Measurements from ENCODE around the gene KRT78. TPM values are rescaled to one million over a fixed set of nuclear protein-coding genes. Genes with fewer than 3 reads are reported as not detected.

KRT78 gene
- total RNA-seq, 1 donor from 2014 or later: not detected

GRCh38 chr12:52828156-52828555, 20.6 kb downstream of the KRT78 start:
- no peak for TF ChIP-seq CTCF (conservative IDR thresholded peaks at IDR 0.05; ENCODE audit: low read depth, low read length)
- DNase-seq (ENCODE audit: low read depth): no peak
- H3K4me3 ChIP-seq (ENCODE audit: low read depth, low read length): no peak overlapping the region

GRCh38 chr12:52827499-52828090, 21.2 kb downstream of the KRT78 start:
- no peak for TF ChIP-seq CTCF (conservative IDR thresholded peaks at IDR 0.05; ENCODE audit: low read depth, low read length)
- H3K4me3 ChIP-seq (ENCODE audit: low read depth, low read length): no peak overlapping the region
- DNase-seq (ENCODE audit: low read depth): no peak

- peak; percentile 3 for TF ChIP-seq CTCF (conservative IDR thresholded peaks at IDR 0.05; ENCODE audit: low read depth, low read length)
- no peak overlapping the region for H3K4me3 ChIP-seq (ENCODE audit: low read depth, low read length)
- no peak for DNase-seq (ENCODE audit: low read depth)
Observed at GRCh38 chr12:52826611-52827498, 21.9 kb downstream of the KRT78 start.

GRCh38 chr12:52825961-52826360, 22.8 kb downstream of the KRT78 start:
- DNase-seq (ENCODE audit: low read depth): no peak
- H3K4me3 ChIP-seq (ENCODE audit: low read depth, low read length): no peak overlapping the region
- TF ChIP-seq CTCF (conservative IDR thresholded peaks at IDR 0.05; ENCODE audit: low read depth, low read length): no peak

GRCh38 chr12:52824741-52825410, 23.9 kb downstream of the KRT78 start:
- DNase-seq (ENCODE audit: low read depth): no peak
- no peak overlapping the region for H3K4me3 ChIP-seq (ENCODE audit: low read depth, low read length)
- no peak for TF ChIP-seq CTCF (conservative IDR thresholded peaks at IDR 0.05; ENCODE audit: low read depth, low read length)

- H3K4me3 ChIP-seq (ENCODE audit: low read depth, low read length): no peak overlapping the region
- no peak for TF ChIP-seq CTCF (conservative IDR thresholded peaks at IDR 0.05; ENCODE audit: low read depth, low read length)
- no peak for DNase-seq (ENCODE audit: low read depth)
Observed at GRCh38 chr12:52823761-52824450, 24.9 kb downstream of the KRT78 start.
